Smooth muscle cell (in vitro differentiated cells): ENCODE measurements around the gene MITF. TPM values are rescaled to one million over a fixed set of nuclear protein-coding genes. Genes with fewer than 3 reads are reported as not detected.

Experiments
- DNase-seq: peaks from one replicate; lab custom pipeline; 2025; ENCODE audit not compliant: unreplicated experiment; lab: John Stamatoyannopoulos, UW
- H2AFZ ChIP-seq: fragments of 200-600 bp; sonication (generic); 2 replicates; pipeline ENCODE4 v1.6.0; 2016; ENCODE audit warnings: antibody characterized with exemption, low read depth, mild to moderate bottlenecking
- H3F3A ChIP-seq: fragments of 200-600 bp; sonication (generic); 2 replicates; pipeline ENCODE4 v1.6.0; 2017; ENCODE audit warnings: antibody characterized with exemption, low read depth
- H3K27ac ChIP-seq: fragments of 200-600 bp; sonication (generic); 2 replicates; pipeline ENCODE4 v1.5.1; 2016; ENCODE audit warnings: low read depth, mild to moderate bottlenecking
- H3K27me3 ChIP-seq: fragments of 200-600 bp; sonication (generic); 2 replicates; pipeline ENCODE4 v1.6.1; 2016; ENCODE audit warnings: low read depth, mild to moderate bottlenecking
- H3K36me3 ChIP-seq: fragments of 200-600 bp; sonication (generic); 2 replicates; pipeline ENCODE4 v1.5.1; 2016; ENCODE audit warnings: low read depth
- H3K4me1 ChIP-seq: fragments of 200-600 bp; sonication (generic); 2 replicates; pipeline ENCODE4 v1.5.1; 2016; ENCODE audit warnings: low read depth
- H3K4me2 ChIP-seq: fragments of 200-600 bp; sonication (generic); 2 replicates; pipeline ENCODE4 v1.6.0; 2016; ENCODE audit warnings: mild to moderate bottlenecking
- H3K4me3 ChIP-seq: fragments of 200-600 bp; sonication (generic); 2 replicates; pipeline ENCODE4 v1.5.1; 2016; ENCODE audit warnings: mild to moderate bottlenecking
- H3K79me2 ChIP-seq: fragments of 200-600 bp; sonication (generic); 2 replicates; pipeline ENCODE4 v1.6.0; 2016; ENCODE audit warnings: low read depth, mild to moderate bottlenecking
- H3K9ac ChIP-seq: fragments of 200-600 bp; sonication (generic); 2 replicates; pipeline ENCODE4 v1.6.0; 2016; ENCODE audit warnings: low read depth
- H3K9me3 ChIP-seq: fragments of 200-600 bp; sonication (generic); replicated peaks from 2 replicates; pipeline ENCODE4 v1.5.1; 2016; ENCODE audit warnings: low read depth
- H4K20me1 ChIP-seq: fragments of 200-600 bp; sonication (generic); 2 replicates; pipeline ENCODE4 v1.6.0; 2016; ENCODE audit warnings: low read depth
- WGBS: methylation state at CpG from one replicate; pipeline ENCODE4 v1.1.7; 2016; ENCODE audit warnings: low lambda C conversion rate; 5-methylcytosine and 5-hydroxymethylcytosine counted together
- polyA plus RNA-seq: library from polyadenylated mRNA; unstranded; fragments of >200 nt; fragmentation: Nextera tagmentation; extraction: Ambion mirVana; gene quantifications from 2 replicates; pipeline ENCODE4 v1.2.1, GENCODE V29; 2016
- total RNA-seq: library from RNA; depleted of rRNA; stranded (reverse); fragments of >200 nt; gene quantifications from 2 replicates; pipeline ENCODE4 v1.2.3, GENCODE V29; 2014
- TF ChIP-seq, protein P1 (sequence below): fragments of 200-600 bp; sonication (generic); IDR thresholded peaks from 2 replicates; pipeline ENCODE4 v1.5.1; 2017; ENCODE audit warnings: borderline replicate concordance, mild to moderate bottlenecking, antibody characterized with exemption; ENCODE audit not compliant: insufficient read depth, poor library complexity, severe bottlenecking

MITF gene
- total and polyA plus RNA-seq, 2 experiments from 2014 or later, result 2.3 to 3.1 TPM

DNA sequence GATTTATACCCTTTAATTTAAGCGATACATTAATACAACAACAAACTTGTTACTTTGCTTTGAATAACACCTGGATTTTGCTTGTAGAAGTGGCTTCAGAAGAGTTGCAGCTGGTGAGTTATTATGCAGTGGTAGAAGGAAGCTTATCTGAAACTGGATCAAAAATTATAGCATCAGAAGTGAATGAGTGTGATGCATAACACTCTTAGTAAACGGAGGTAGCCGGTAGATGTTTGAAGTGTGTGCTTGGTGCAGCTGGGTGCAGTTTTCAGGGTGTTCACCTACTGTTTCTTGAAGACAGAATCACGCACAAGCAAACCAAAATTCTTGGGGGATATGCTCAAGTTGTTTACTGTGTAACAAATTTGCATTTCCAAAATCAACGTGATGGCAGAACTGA, 103.1 kb downstream of the MITF start:
- no peak for DNase-seq
- TF ChIP-seq, protein P1, sequence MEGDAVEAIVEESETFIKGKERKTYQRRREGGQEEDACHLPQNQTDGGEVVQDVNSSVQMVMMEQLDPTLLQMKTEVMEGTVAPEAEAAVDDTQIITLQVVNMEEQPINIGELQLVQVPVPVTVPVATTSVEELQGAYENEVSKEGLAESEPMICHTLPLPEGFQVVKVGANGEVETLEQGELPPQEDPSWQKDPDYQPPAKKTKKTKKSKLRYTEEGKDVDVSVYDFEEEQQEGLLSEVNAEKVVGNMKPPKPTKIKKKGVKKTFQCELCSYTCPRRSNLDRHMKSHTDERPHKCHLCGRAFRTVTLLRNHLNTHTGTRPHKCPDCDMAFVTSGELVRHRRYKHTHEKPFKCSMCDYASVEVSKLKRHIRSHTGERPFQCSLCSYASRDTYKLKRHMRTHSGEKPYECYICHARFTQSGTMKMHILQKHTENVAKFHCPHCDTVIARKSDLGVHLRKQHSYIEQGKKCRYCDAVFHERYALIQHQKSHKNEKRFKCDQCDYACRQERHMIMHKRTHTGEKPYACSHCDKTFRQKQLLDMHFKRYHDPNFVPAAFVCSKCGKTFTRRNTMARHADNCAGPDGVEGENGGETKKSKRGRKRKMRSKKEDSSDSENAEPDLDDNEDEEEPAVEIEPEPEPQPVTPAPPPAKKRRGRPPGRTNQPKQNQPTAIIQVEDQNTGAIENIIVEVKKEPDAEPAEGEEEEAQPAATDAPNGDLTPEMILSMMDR, result no peak
- WGBS, result 79% methylated on average over 5 of the region's 5 CpGs
- H4K20me1 ChIP-seq, result no peaks in the 10 kb centered on the region
- no peak overlapping the region for H2AFZ ChIP-seq
- H3F3A ChIP-seq, result no peaks in the 10 kb centered on the region
- no peaks in the 10 kb centered on the region for H3K4me1 ChIP-seq
- no peak overlapping the region for H3K4me3 ChIP-seq
- H3K9me3 ChIP-seq, result no peaks in the 10 kb centered on the region
- no peak overlapping the region for H3K9ac ChIP-seq
- H3K36me3 ChIP-seq, result no peaks in the 10 kb centered on the region
- H3K4me2 ChIP-seq, result no peak overlapping the region
- H3K27me3 ChIP-seq, result peaks cover 4% of the 10 kb centered on the region
- no peak overlapping the region for H3K27ac ChIP-seq
- no peaks in the 10 kb centered on the region for H3K79me2 ChIP-seq

DNA sequence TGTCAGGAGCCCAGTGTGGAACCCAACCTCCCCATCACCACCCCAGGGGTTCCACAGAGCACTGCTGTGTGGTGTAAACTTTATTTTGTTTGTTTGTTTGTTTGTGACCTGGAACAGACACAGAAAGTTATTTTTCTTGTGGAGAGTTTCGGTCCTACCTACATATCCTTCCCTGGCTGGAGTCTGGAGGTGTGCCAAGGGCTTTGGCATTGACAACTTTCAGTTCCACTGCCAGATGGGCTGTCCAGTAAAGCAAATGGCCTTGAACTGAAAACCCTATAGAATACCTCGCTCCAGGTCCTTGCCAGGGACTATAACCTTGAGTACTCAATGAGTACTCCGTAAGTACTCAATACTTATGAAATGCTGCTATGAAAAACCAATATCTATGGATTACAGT, 103.5 kb downstream of the MITF start:
- TF ChIP-seq, protein P1, result no peak
- no peaks in the 10 kb centered on the region for H4K20me1 ChIP-seq
- no peaks in the 10 kb centered on the region for H3K9me3 ChIP-seq
- H3F3A ChIP-seq, result no peaks in the 10 kb centered on the region
- H3K9ac ChIP-seq, result no peak overlapping the region
- H2AFZ ChIP-seq, result no peak overlapping the region
- no peaks in the 10 kb centered on the region for H3K79me2 ChIP-seq
- H3K4me1 ChIP-seq, result no peaks in the 10 kb centered on the region
- no peak for DNase-seq
- no peak overlapping the region for H3K4me3 ChIP-seq
- no peak overlapping the region for H3K27ac ChIP-seq
- no peaks in the 10 kb centered on the region for H3K36me3 ChIP-seq
- peaks cover 4% of the 10 kb centered on the region for H3K27me3 ChIP-seq
- 81% methylated on average over 3 of the region's 3 CpGs for WGBS
- no peak overlapping the region for H3K4me2 ChIP-seq

DNA sequence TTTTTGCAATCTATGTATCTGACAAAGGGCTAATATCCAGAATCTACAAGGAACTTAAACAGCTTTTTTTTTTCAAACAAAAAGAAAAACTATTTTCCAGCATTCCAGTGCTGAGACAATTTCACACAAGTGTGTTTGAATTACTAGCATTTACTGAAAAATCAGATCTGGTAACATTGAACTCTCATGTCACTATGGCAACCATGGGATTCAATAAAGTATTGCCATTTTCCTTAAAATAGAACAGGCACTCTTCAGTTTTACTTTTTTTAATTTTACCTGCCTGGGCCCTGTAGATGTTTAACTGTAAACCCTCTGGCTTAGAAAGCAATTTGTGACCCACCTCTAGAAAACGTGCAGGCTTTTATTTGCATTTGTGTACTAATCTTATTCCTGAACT, 105.4 kb downstream of the MITF start:
- Histone ChIP-seq H3K27ac (no peak overlapping the region), H3K36me3 (no peaks in the 10 kb centered on the region), H3K4me1 (no peaks in the 10 kb centered on the region), H2AFZ (no peak overlapping the region), H3K27me3 (peaks cover 4% of the 10 kb centered on the region), H4K20me1 (no peaks in the 10 kb centered on the region), H3K4me3 (no peak overlapping the region), H3F3A (no peaks in the 10 kb centered on the region), H3K4me2 (no peak overlapping the region), H3K9me3 (no peaks in the 10 kb centered on the region), H3K9ac (no peak overlapping the region), H3K79me2 (no peaks in the 10 kb centered on the region)
- DNase-seq, result no peak
- 68% methylated on average over 1 of the region's 1 CpG for WGBS
- TF ChIP-seq, protein P1, result no peak

DNA sequence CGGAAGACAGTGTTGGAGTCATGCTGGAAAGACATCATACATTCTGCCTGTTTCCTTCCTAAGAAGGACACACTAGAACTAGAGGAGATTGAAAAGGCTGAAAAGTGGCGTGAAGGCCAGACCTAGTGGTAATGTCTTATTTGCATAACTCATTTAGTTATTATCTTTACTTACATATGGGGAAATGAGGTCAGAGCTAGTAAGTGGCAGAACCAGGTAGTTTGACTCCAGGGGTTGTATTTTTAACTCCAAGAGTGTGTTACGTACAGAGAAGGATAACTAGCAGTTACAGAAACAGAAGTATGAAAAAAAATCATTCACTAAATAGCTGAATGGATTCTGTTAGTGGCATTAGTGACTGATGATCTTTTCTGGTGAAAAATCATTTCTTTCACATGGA, 108.0 kb downstream of the MITF start:
- Histone ChIP-seq H4K20me1 (no peaks in the 10 kb centered on the region), H3K9me3 (no peaks in the 10 kb centered on the region), H3K4me2 (no peak overlapping the region), H3K4me1 (no peaks in the 10 kb centered on the region), H3K4me3 (no peak overlapping the region), H3K27me3 (peaks cover 4% of the 10 kb centered on the region), H3F3A (no peaks in the 10 kb centered on the region), H3K9ac (no peak overlapping the region), H2AFZ (no peak overlapping the region), H3K27ac (no peak overlapping the region), H3K79me2 (no peaks in the 10 kb centered on the region), H3K36me3 (no peaks in the 10 kb centered on the region)
- WGBS, result 93% methylated on average over 3 of the region's 3 CpGs
- no peak for DNase-seq
- TF ChIP-seq, protein P1, result no peak
